ENCODE results near the gene RIPOR3. TPM values are rescaled to one million over a fixed set of nuclear protein-coding genes. Genes with fewer than 3 reads are reported as not detected.
A peak's percentile ranks its signal among the peaks of the same experiment; 100 is the strongest.

The RIPOR3 gene
- total RNA-seq (2014; rRNA removed; shearing (Covaris generic)) = 0.27 and 0.40 TPM in 2 replicates

- DNase-seq (ENCODE audit: low read depth) = no peak
Observed at GRCh38 chr20:50690650-50691572, at the start of gene RIPOR3. Gene RIPOR3 (minus strand): TSS chr20:50691542. CDS start chr20:50691128, 414 bp downstream.

DNA sequence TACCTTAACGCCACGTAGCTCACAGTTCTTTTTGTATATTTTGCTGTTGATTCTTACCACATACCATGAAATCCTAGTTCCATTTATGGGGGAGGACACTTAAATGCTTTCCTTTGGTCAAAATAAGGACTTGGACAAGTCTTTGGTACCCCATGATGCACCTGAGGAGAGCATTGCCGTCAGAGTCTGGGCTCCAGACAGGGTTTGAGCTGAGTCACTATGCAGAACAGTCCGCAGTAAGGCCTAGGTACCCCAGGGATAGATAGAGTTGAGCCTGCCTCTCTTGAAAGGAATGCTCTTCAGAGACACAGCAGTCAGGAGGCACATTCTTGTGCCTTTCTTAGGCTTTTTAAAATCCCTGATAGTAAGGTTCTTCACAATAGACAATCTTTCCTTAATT lies 46.0 kb upstream of the RIPOR3 start:
- DNase-seq (ENCODE audit: low read depth) = no peak

DNA sequence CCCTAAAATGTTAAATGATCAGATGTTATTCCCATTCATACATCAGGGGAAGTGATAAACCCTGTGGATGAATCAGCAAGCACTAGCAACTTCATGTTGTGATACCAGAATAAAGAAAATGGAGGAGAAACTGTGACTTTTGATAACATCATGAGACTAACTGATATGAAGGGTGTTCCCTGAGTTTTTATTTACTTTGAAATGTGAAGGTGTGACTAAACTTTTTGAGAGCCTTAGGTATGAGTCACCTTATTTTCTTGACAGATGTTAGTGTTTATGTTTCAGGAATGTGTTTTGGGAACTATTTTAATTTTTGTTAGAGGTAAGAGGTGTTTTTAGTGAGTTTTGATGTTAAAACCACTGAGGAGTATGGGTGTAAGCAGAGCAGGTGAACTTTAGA lies 44.5 kb upstream of the RIPOR3 start:
- no peak for DNase-seq (ENCODE audit: low read depth)

GRCh38 chr20:50734730-50735679 lies 43.7 kb upstream of the RIPOR3 start:
- no peak for DNase-seq (ENCODE audit: low read depth)

- no peak for DNase-seq (ENCODE audit: low read depth)
Observed at GRCh38 chr20:50733644-50734349, 42.5 kb upstream of the RIPOR3 start.

DNA sequence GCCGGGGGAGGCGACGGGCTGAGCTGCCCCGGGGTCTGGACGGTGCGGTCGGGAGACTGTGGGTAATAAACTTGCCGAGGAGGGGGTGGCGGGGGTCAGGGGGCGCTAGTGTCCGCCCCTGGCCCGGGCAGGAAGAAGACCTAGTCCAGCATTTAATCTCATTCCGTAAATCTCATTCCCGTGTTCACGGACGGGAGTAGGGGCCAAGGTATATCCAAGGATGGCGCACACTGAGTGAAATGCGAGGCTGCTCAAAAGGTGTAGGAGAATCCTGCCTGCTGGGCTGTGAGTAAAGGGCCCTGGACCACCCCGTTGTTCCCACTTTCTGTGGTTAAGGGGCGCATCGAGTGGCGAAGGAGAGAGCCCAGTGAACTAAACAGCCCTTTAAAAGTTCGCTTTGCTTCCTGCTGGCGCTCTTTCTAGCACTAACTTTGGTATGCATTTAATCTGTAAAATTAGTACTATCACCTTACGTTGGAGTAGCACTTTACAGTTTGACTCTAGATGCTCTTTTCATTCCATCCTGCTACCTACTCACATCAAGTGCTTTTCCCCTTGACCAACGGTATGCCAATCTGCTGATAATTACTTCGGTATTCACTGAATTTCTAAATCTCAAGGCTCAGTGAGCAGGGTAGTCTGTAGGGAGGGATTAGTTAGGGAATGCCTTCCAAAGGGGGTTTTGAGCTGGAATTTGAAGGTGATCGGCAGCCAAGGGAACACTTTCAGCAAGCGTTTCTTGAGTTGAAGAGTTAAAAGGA lies 40.8 kb upstream of the RIPOR3 start:
- DNase-seq (ENCODE audit: low read depth) = peak; percentile 18

DNA sequence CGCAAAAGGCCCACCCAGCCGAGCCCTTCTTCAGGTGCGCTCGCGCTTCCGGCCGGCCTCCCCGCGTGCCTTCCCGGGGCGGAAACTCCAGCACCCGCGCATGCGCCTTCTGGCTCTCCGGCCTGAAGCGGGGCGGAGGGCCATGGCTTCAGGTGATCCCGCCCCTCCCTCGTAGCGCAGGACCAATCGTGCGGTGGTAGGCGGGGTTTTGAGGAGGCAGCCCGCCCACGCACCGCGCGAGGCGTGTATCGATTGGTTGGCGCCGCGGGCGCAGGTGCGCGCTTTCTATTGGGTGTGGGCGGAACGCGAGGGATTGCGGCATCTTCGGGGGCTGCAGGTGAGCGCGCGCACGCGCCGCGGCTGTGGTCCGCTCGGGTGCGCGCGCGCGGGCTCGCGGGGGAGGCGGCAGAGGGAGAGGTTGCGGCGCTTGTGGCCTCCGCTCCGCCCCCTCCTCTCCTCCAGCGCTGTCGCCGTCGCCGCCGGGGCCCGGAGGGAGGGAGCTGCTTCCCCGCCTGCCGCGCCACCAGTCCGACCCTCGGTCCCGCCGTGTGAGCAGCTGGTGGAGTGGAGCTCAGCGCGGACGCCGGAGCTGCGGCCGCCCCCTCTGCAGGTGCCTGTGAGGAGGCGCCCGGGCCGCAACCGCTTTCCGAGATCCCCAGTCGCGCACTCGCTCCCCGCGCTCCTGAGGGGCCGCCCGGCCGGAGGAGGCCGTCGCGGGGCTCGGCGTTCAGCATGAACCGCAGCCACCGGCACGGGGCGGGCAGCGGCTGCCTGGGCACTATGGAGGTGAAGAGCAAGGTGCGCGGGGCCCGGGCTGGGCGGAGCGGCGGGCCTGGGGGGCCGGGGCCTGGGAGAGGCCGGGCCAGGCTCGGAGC lies 40.0 kb upstream of the RIPOR3 start, which contains the start of gene PARD6B:
TSS of gene PARD6B (plus strand) at position 526 of the 875 bp plus-strand sequence. CDS start at position 733, 207 bp downstream.
- peak; percentile 99 for DNase-seq (ENCODE audit: low read depth)

GRCh38 chr20:50730765-50731054 lies 39.4 kb upstream of the RIPOR3 start:
- no peak for DNase-seq (ENCODE audit: low read depth)

DNA sequence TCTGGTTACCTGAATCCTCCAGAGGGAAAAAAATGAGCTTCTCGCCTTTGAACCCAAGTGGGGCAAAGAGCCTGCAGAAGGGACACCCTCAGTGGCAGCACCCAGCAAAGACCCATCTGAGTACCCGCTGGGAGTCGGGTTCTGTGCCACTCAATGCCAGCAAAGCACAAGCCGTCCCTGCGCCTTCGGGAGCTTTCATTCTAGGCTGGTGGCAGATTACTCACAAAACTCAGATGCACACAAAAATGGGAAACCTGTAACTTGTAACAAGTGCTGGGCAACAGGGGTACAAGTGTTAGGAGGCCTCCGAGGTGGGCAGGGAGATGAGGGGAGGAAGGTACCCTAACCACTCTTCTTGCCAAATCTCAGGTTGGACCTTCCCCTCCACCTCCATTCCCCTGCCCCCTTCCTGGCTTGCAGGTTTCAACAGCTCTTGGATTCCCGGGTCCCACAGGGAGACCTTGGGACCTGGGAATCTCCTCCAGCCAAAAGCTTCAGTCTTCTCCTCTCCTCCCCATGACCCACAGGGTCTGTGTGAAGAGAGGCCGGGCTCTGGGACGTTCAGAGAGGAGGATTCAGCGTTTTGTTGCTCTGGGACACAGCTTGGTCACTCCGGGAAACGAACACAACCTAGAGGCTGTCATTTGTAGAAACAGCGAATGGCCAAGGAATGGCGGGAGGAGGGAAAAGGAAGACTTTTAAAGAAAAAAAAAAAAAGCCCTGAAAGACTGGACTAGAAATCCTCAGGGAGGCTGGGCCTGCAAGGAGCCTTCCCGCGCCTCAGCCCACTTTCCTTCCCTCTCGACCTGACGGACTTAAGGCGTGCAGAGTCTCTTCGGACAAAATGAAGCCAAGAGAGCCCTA lies 38.8 kb upstream of the RIPOR3 start:
- DNase-seq (ENCODE audit: low read depth) = peak; percentile 31

- no peak for DNase-seq (ENCODE audit: low read depth)
Observed at GRCh38 chr20:50728981-50729874, 37.9 kb upstream of the RIPOR3 start.

GRCh38 chr20:50728486-50728980 lies 37.2 kb upstream of the RIPOR3 start:
- DNase-seq (ENCODE audit: low read depth) = no peak

DNA sequence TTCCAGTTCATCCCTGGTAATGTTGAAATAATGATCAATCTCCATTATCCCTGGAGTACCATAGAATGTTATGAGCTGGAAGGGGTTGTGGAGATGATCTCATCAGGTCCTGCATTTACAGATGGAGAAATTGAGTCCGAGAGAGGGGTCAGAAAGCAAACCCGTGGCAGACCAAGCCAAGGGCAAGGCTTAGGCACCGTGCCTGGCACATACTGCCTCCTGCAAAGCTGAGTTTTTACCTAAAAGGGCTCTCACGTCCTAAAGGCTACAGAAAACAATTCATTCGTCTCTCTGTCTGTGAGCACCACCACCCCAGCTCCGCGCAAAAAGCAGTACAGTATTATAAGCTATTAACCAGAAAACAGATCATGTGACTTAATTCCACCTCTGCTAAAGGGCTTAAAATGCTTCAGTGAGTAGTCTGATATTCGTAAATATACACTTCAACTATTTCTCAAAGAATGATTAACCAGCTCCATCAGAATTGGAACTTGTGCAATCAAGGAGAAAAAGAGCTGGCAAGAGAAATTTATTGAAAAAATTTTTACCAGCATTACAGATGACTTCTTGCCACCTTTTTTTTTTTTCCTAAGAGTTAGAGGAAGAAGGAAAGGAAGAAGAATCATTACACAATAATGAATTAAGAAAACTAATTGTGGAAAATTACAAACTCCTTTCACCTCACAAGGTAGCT lies 36.6 kb upstream of the RIPOR3 start:
- DNase-seq (ENCODE audit: low read depth) = no peak

DNA sequence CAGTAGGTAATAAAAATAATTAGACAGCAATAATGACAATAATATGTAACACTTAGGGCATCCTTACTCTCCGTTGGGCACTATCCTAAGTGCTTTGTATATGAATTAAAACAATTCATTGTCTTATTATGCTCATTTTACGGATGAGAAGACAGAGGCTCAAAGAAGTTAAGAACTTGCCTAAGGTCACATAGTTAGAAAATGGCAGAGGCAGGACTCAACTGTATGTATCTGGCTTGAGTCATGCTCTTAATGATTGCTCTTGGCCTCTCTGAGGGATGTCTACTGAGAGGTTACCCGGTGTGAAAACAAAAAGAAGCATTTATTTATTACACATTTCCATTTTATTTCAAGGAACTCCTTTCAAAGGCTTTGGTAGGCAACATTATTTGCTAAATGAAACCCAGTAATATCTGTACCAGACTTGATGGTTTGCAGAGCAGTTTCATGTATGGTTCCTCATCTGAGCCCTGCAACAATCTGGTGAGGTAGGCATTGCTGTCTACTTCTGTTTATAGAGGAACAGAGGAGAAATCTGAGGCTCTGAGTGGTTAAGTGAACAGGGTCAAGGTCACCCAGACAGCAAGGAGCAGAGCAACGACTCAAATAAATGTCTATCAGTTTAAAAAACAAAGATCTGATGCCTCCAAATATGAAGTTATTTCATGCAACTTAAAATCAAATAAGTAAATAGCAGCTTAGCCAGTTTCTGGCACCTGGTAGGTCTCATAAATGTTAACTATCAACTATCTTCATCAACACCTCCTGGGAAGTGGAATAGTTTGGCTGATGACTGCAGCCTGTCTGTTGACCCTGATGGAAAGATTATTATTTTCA lies 35.8 kb upstream of the RIPOR3 start:
- no peak for DNase-seq (ENCODE audit: low read depth)

GRCh38 chr20:50725724-50726005 lies 34.3 kb upstream of the RIPOR3 start:
- no peak for DNase-seq (ENCODE audit: low read depth)

DNA sequence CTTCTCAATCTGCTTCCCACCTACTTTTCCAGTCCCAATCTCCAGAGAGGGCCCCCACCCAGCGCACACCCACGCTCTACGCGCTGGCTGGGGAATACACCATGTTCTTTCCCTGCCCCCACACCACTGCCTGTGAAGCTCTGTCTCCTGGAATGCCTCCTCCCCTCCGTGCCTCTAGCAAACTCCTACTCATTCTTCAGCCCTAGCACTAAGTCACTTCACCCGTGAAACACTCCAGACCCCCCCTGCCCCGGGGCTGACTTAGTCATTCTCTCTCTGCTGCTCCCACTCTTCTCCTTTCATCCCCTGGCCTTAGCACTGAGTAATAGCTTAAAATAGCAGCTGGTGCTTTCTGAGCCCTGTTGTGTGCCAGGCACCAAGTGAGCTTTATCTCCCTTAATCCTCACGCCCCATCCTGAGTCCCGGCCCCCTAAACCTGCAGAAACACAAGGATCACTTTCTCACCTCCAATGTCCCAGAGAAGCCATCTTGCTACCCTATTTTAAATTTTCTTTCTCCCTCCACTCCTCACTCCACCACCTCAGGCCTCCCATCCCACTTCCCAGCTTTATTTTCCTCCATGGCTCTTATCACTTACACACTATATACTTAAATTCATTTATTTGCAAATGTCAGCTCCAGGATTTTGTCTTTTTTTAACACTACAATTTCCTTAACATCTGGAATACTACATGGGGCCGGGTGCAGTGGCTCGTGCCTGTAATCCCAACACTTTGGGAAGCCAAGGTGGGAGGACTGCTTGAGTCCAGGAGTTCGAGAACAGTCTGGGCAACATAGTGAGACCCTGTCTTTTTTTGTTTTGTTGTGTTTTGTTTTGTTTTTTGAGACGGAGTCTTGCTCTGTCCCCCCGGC lies 33.7 kb upstream of the RIPOR3 start:
- peak; percentile 94 for DNase-seq (ENCODE audit: low read depth)
